Stimulated activated CD4-positive, alpha-beta T cell treated with anti-CD3 and anti-CD28 coated beads, Interleukin-1b, Interleukin-23, amount 100 ng/mL, for 48 hours (primary cell): ENCODE data around the gene TPP1.

Source experiments
- DNase-seq: peaks from one replicate; pipeline ENCODE4 v3.0.0-alpha.2; 2020

TPP1 gene

DNA sequence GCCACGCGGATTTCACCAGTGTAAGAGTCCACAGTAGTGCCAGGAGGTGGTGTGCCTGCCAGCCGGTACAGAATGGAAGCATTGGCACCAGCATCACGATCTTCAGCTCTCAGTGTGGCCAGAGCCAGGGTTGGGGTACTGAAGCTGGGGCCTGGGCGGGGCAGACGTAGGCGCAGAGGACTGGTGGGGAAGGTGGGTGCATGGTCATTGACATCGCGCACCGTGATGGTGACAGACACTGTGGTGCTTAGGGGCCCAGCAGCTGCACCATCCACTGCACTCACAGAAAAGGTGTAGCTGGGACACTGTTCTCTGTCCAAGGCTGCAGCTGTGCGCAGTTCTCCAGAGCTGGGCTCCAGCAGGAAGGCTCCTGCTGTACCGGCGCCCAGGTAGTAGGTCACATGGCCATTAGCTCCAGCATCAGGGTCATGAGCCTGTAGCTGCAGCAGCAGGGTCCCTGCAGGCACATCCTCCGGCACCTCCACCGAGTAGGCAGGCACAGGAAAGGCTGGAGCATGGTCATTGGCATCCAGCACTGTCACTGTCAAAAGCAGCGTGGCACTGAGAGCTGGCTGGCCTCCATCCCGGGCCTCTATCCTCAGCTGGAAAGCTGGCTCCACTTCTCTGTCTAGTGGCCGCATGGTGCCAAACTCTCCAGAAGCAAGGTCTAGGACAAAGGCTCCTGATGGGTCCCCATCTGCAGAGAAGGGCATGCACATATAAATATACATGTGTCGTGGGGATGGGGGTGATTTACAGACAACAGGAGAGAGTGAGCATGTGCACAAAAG lies 7.9 kb upstream of the TPP1 start:
- DNase-seq: no peak

DNA sequence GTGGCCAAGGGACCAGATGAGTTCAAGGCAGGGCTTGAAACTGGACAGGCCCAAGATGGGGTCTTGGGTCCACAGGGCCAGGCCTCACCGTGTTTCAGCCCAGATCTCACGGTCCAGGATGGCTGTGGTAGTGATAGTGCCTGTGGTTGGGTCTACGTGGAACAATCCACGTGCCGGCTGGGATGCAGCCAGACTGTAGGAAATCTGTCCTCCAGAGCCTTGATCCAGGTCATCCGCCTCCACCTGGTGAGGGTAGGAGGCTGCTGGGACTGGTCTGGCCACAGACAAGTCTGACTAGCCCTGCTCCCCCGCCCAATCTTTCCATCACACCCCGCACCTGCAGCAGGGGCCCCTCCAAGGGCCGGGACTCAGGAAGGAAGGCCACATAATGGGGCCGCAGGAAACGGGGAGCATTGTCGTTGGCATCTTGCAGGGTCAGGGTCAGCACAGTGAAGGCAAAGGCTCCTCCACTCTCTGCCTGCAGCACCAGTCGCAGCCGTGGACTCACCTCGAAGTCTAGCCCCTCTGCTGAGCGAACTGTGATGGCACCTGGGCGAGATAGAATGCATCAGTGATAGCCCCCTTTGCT lies 6.7 kb upstream of the TPP1 start:
- DNase-seq: no peak

DNA sequence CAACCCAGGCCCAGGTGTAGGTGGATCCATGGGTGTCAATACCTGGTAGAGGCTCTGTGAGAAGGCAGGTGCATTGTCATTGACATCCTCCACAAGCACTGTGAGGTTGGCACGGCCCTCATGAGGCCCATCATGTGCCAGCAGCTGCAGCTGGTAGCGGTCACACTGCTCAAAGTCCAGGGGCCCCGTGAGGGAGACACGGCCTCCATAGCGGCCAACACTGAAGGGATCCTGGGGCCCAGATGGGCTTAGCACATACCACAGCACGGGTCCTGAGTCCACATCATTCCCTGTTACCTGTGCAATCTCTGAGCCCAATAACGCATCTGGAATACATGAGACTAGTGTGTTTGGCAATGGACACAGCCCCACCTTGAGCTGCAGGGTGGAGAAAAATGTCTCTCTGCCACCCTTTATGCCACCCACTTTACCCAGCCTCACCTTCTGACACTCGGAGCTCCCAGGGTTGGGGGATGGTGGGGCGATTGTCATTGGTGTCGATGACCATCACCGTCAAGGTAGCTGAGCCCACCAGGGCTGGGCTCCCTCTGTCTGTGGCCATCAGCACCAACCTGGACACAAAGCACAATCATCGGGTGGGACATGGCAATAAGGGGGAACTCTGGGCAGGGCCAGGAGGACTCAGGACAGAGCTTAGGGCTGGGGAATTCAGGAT lies 6.1 kb upstream of the TPP1 start:
- no peak for DNase-seq

DNA sequence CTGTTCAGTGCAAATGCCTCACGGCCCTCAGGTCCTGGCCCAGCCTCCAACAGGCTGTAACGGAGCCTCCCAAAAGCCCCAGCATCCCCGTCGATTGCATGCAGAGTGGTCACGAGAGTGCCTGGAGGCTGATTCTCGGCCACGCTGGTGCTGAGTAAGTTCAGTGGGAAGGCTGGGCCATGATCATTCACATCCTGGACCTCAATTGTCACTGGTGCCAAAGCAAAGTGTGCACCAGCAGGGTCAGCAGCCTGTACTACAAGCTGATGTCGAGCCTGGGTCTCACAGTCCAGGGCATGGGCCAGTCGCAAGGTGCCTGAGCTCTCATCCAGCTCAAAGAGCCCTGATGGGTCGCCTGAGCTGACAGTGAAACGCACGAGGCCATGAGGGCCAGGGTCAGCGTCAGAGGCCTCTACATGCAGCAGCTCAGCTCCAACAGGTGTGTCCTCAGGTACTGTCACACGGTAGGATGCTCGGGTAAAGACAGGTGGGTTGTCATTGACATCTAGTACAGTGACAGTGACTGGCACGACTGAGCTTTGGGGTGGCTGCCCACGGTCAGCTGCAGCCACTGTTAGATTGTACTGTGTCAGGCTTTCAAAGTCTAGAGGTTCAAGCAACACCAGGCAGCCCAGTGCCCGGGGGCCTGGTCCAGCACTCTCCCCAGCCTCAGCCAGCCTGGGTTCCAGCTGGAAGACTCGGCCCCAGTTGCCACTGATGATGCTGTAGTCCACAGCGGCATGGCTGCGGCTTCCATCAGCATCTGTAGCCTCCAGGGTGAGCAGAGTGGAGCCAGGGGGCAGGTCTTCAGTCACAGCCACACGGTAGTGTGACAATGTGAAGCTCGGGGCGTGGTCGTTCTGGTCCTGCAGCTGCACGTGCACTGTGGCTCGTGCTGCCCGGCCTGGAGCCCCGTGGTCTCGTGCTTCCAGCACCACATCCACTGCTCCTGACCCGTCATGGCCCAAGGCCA lies 4.5 kb upstream of the TPP1 start:
- DNase-seq: no peak

DNA sequence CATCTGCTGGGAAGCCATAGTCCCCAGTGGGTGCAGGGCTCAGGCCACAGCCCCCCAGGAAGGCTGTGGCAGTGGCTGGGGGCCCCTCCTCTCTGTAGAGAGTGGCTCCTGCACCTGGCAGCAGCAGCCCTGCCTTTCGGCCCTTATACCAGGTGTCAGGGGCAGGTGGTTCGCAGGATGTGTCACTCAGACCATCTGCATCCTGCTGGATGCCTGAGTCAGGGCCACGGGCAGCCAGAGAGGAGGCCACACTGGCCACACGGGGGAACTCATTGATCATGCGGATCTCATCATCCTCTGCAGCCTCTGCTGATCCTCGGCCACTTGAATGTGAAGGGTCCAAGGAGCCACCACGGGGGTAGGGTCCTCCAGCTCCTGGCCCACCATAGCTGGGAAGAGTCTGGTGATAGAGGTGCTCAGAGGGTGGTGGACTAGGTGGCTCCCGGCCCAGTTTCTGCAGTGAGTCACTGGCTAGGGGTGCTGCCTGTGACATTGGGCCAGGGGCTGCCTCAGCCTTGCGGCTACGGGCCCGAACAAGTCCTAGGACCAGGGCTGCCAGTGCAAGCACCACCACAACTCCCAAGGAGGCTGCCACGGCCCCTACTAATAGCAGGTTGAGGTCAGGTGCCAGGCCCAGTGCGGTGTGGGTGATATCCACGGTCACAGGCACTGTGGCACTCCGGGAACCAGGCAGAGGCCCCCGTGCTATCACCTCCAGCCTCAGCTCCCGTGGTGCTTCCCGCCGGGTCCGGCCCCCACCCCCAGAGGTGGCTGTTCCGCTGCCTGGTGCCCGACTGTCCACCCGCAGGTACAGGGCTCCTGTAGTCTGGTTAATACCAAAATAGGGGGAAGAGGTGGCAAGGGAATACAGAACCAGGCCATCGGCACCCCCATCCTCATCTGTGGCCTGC lies 3.3 kb upstream of the TPP1 start:
- DNase-seq: no peak

DNA sequence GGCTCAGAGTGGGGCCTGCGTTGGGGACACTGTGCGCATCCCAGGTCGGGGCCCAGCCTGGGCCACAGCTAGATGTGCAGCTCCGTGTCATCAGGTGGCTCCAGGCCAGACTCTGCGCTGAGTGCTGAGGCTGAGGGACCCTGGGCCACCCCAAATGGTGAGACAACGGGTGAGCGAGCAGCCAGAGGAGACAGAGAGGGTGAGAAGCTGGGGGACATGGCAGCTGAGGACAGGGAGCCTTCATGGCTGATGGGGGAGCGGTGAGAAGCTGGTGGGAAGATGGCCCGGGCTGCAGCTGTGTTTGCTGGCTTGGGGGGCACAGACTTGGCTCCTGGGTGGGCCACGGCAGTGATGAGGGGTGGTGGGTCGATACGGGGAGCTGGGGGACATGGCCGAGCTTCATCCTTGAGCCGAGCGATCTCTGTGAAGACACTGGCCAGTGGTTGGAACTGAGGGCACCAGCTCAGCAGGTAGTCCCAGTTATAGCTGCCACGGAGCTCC lies 2.5 kb upstream of the TPP1 start:
- DNase-seq: no peak

DNA sequence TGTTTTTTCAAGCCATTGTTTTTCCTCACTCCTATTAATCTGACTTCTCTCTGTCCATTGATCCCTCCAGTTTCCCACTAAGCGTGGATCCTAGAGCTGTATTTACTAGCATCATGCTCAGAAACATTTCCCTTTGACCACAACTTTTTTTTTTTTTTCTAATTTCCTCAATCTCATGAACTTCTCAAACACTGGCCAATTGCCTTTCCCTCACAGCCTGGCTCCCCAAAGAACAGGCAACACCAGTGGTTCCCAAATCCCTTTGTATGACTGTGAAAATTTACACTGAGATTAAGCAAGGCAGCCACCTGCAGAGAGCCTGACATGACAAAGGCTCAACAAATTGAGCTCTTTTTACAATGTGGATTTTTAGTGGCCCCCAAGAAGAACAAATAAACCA lies 1.4 kb upstream of the TPP1 start:
- no peak for DNase-seq

DNA sequence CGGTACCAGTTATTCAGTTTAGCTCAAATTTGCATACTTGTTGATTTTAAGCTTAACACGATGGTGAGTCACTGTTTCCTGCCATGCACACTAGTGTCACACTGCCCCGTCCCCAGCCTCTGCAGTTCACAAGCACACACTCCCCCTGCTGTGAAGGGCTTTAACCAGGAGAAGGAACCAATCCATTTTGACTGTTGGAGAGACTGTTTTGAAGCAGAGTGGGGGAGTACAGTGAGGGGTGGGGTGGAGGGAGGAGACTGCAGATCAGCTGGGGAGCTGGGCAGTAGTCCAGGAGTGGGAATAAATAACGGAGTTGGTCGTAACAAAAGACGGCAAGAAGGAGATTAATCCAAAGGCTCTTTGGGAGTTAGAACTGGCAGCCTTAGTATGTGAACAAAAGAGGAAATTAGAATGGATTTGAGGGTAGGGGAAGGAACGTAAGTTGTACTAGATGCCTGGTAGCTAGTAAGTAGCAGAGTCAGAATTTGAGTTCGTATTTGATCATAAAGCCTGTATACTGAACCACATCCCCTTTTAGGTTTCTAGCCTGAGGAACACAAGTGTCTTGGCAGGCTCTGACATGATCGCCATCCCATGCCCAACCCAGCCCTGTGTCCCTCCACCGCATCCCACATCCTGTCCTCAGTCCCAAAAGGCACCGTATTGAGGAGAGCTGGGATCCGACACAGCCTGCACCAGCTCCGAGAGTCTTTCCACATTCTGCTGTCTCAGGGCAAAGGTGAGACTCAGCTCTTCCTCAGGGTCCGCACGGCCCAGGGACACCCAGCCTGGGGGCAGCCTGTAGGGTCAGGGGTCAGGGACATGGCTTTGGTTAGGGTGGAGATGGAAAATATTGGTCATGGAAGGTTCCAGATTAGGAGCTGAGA lies 862 bp downstream of the TPP1 start:
- peak; percentile 71 for DNase-seq

DNA sequence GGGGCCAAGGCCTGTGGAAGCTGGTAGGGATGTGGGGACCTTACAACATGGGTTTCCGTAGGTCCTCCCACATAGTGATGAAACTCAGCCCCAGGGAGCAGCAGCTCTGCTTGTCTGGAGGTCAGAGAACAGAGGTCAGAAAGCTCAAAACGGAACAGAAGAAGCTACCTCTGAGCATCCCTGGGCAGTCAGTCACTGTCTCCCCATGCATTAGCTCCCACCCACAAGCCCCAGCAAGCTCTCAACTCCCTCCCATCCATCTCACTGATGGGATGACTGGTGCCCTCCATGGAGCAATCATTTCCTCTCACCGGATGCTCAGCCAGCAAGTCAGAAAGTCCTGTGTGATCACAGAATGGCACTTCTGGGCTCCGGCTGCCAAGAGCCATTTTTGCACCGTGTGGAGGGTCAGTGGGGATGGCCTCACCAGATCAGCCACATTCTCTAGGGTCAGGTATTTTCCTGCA lies 1.9 kb downstream of the TPP1 start:
- no peak for DNase-seq

DNA sequence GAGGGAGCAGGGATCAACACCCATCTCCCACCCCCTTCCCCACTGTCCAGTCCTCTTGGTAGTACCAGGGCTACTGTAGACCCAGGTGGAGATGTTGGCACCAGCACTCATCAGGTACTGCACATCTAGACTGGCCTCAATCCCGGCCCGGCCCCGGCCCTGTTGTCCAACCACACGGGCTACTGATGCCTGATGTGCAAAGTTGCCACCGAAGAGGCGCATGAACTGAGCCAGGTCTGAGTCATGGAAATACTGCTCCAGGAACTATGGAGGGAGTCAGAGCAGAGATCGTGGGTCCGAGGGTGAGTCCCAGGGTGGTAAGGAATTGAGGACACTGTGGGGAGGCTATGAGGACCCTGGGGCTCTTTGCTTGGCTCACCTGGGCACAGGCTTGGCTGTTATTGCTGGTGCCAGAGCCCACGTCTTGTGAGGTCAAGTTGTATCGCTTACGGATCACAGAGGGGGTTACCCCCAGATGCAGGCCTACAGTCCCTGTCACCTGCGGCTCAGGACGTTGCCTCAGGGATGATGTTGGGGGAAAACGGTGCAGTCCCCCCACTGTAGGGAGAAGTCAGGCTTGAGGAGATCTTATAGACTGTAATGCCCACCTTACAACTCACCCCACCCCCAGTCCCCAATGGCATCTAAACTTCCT lies 2.5 kb downstream of the TPP1 start:
- DNase-seq: no peak

DNA sequence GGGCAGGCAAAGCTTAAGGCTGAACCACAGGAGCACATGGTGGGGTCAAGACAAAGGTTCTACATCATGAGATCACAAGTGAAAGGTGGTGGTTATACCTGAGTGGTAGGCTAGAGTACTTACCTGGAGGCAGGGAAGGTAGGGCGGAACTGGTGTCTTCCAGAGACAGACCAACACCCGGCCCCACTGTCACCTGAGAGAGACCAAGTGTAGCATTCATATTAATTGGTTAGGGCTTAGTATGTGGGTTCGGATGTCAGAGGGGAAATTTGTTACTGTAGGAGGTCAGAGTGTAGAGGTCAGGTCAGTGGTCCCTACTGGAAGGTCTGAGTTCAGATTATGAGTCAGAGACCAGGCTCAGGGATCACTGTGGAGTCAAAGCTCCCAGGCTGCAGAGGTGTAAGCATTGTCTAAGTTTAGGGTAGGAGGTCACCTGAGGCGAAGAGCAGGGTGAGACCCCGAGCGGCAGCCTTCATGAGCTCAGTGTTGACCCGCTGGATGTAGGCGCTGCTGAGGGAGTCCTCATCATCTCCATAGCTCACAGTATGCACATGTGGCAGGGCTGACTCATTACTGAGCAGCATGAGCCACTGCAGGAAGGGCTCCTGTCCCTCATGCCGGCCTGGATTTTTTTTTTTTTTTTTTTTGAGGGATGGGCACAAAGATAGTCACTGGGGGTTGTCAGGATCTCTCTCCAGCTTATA lies 3.2 kb downstream of the TPP1 start:
- DNase-seq: no peak

DNA sequence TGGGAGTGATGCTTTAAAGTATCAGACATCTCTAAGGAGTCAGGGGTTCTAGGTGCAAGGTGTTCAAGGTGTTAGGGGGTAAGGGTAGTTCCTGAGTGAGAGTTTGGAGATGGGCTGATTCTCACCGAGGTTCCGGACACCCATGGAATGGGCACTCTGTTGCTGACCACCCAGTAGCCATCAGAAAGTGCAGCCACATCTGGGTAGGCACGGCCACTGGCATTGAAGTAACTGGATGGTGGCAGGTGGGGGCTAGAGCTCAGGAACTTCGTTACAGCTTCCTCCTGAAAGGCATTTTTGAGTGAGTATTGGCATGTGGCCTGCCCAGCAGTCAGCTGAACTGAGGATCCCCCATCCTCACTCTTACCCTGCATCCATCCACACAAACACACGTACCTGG lies 4.2 kb downstream of the TPP1 start:
- DNase-seq: no peak

DNA sequence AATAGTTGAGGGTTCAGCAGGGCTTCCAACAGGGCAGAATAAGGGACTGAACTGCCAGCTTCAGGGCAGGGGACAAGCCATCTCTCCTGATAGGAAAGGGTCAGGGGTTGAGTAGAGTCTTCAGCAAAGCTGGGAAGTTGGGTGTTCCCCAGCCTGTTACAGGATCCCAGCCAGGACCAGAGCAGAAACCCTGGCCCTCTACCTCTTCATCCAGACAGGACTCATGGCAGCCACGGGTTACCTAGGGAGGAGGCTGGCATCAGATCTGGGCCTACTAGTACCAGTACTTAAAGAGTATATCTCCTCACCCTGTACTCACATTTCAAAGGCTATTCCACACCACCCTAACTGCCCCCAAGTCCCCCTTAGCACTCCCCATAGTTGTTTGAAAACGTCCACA lies 4.8 kb downstream of the TPP1 start:
- no peak for DNase-seq

DNA sequence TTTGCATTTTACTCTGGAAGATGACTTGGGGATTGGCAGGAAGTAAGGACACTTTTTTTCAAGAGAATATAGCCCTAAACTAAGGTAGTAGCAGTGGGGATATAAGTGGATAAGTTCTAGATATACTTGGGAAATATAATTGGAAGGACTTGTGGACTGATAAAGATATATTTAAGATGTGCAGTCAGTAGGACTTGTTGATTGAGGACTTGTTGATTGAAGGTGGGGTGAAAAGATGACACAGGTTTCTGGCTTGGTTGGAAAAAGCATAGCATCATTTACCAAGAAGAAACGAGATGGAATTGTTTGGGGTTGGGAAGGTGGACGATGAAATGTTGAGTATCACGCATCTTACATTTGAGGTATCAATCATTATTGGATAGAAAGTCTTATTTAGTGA lies 5.7 kb downstream of the TPP1 start:
- no peak for DNase-seq

DNA sequence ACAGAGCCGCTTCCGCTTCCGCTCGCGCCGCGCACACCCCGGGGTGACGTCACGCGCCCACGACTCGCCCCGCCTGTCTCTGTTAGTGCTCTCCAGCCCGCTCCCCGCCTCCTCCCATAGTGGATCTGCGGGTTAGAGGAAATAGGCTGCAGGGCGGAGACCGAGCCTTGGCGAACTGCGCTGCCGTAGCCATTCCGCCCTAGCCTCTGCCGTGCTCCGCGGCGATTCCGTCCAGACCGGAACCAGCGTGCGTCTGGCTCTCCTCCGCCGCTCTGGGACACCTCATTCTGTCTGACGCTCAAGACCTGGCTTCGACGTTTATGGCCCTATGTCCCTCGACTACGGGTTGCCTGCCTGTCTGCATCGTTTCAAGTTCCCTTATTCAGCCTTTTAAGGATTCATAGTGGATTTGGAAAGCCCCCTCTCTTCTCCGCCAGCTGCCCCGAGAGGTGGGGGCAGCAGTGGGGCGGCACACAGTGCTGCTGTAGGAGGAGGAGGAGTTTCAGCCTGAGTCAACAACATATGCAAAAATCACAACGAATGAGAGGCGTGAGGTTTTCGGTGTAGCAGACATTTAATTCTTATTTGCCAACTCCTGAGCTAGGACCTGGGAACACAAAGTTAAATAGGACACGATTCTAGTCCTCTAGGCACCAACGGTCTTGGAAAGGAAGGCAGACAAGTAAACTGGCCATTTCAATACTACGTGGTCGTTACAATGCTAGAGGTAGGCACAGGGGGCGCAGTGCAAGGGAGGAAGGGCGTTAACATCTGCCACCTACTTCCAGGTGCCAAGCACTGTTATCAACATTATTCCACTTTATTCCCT lies 6.8 kb downstream of the TPP1 start, which contains the start of gene TAF10:
Gene TAF10, minus strand, starts transcription at position 4 of the 829 bp plus-strand sequence. CDS start 27 bp downstream, outside the sequence.
- peak; percentile 93 for DNase-seq

DNA sequence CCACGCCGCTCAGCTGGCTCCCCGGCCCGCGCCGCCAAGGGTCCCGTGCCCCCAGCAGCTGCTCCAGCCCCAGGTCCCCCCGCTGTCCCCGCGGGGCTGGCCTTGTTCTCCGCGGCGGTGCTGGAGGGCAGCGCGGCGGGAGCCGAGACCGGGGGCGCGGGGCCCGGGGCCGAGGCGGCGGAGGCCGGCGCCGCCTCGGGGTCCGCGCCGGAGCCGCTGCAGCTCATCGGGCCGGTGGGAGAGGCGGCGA lies 7.3 kb downstream of the TPP1 start:
- no peak for DNase-seq

DNA sequence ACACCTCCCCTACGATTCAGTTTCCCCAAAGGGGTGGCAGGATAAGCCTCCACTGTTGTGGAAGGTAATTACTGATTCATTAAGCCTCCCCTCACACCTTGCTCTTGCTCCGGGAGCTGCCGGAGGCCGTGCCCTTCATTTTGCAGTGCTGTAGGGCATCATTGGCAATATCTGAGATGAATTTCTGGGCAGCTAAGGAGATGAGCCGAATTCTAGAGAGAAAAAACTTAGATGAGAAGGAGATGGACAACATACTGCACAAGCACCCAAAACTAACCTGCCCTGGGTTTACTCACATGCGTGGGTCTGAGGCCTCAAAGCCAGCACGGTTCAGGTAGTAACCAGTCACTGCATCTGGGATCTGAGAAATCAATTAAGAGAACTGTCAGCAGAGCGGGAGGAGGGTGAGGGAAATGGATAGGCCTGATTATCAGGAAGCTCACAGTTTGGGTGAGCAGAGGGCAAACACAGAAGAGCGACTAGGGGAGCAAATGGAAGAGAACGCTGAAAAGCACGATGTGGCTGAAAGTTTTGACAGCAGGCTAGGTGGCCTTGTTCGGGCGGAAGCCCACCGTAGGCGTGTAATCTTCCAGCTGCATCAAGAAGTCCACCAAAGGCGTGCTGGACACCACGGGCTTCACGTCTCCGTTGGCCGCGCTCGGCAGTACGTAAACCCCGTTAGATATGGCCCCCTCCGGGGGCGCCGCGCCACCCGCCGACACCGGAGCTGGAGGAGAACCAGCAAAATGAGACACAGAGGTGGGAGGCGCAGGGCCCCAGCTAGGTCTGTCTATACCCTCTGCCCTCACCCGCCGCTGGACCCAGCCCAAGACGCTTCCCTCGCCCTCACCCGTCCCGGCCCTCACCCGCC lies 7.9 kb downstream of the TPP1 start:
- no peak for DNase-seq

DNA sequence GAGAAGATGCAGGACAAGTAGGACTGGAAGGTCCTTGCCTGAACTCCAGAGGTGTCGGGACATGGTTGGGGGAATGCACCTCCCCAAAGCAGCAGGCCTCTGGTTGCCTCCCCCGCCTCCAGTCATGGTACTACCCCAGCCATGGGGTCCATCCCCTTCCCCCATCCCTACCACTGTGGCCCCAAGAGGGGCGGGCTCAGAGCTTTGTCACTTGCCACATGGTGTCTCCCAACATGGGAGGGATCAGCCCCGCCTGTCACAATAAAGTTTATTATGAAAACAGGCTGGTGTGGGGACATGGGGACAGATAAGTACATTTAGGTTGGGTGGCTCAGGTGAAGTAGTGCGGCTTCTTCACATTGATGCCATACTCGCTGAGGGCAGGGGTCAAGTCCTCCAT lies 8.6 kb downstream of the TPP1 start:
- DNase-seq: no peak
